HepG2 (cell line): ENCODE measurements around the gene UCP2.

Experiments
- ELK4 ChIP-seq: sonication (generic); formaldehyde crosslinking; IDR thresholded peaks from 2 replicates; pipeline ENCODE4 v1.9.0; 2021; ENCODE audit warnings: missing genetic modification reagents, borderline replicate concordance
- FOXK1 ChIP-seq: sonication (generic); formaldehyde crosslinking; IDR thresholded peaks from 2 replicates; pipeline ENCODE4 v1.4.0; 2020; ENCODE audit warnings: low read depth, missing genetic modification reagents, borderline replicate concordance
- POLR2AphosphoS5 ChIP-seq: IDR thresholded peaks from 2 replicates; pipeline ENCODE4 v1.6.1; 2012; ENCODE audit warnings: low read depth, low read length
- RAD51 ChIP-seq: fragments of 450-650 bp; IDR thresholded peaks from 2 replicates; pipeline ENCODE4 v1.6.1; 2016; ENCODE audit warnings: borderline replicate concordance
- ZBTB38 ChIP-seq: sonication (generic); formaldehyde crosslinking; IDR thresholded peaks from 2 replicates; pipeline ENCODE4 v1.5.1; 2020; ENCODE audit warnings: mild to moderate bottlenecking, missing genetic modification reagents
- TF ChIP-seq, protein P1 (sequence below): sonication (generic); formaldehyde crosslinking; IDR thresholded peaks from 2 replicates; pipeline ENCODE4 v1.5.0; 2020; ENCODE audit warnings: mild to moderate bottlenecking, missing genetic modification reagents, moderate library complexity

- no peak for TF ChIP-seq FOXK1
- TF ChIP-seq, protein P1, sequence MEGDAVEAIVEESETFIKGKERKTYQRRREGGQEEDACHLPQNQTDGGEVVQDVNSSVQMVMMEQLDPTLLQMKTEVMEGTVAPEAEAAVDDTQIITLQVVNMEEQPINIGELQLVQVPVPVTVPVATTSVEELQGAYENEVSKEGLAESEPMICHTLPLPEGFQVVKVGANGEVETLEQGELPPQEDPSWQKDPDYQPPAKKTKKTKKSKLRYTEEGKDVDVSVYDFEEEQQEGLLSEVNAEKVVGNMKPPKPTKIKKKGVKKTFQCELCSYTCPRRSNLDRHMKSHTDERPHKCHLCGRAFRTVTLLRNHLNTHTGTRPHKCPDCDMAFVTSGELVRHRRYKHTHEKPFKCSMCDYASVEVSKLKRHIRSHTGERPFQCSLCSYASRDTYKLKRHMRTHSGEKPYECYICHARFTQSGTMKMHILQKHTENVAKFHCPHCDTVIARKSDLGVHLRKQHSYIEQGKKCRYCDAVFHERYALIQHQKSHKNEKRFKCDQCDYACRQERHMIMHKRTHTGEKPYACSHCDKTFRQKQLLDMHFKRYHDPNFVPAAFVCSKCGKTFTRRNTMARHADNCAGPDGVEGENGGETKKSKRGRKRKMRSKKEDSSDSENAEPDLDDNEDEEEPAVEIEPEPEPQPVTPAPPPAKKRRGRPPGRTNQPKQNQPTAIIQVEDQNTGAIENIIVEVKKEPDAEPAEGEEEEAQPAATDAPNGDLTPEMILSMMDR (CRISPR knock-in tag), result no peak
- TF ChIP-seq ZBTB38 (CRISPR knock-in tag), result no peak
- TF ChIP-seq POLR2AphosphoS5, result no peak
- no peak for TF ChIP-seq RAD51
- TF ChIP-seq ELK4 (CRISPR knock-in tag), result no peak
These were observed 40.6 kb downstream of the UCP2 start for GRCh38 chr11:73942010-73942409.
